Right atrium auricular region (tissue), 2 donors: ENCODE data around the gene SLC2A13. TPM values are rescaled to one million over a fixed set of nuclear protein-coding genes. Genes with fewer than 3 reads are reported as not detected.
"Not testable (repeated sequence)": the region's sequence is repeated elsewhere in the genome, so short reads cannot be mapped to it uniquely, and the experiment has no call there.

Source experiments
- DNase-seq: peaks from one replicate; pipeline ENCODE4 v3.0.0-alpha.2; 2019; ENCODE audit warnings: low spot score
- H3K27ac ChIP-seq, 2 donors: fragments of 200-600 bp; sonication (generic); 1 replicate in 1 of 2; 2 replicates in 1 of 2; pipeline ENCODE4 v1.5.1; 2016 to 2019
- H3K27me3 ChIP-seq, 2 donors: fragments of 200-600 bp; sonication (generic); one replicate each; pipeline versions ENCODE4 v1.5.1 to v1.6.0; 2017 to 2019
- H3K36me3 ChIP-seq: fragments of 200-600 bp; sonication (generic); one replicate; pipeline ENCODE4 v1.5.1; 2016
- H3K4me1 ChIP-seq, 2 donors: fragments of 200-600 bp; sonication (generic); one replicate each; pipeline versions ENCODE4 v1.5.1 to v1.6.0; 2017 to 2019
- H3K4me3 ChIP-seq, 2 donors: fragments of 200-600 bp; sonication (generic); 1 replicate in 1 of 2; 2 replicates in 1 of 2; pipeline ENCODE4 v1.5.1; 2017 to 2019; ENCODE audit warnings: mild to moderate bottlenecking in 1 of 2, moderate library complexity in 1 of 2
- H3K9me3 ChIP-seq, 2 donors: fragments of 200-600 bp; sonication (generic); one replicate each; pipeline ENCODE4 v1.5.1; 2019
- CTCF ChIP-seq, 2 donors: fragments of 200-600 bp; sonication (generic); IDR thresholded peaks; one replicate each; pipeline ENCODE4 v1.5.1; 2019; ENCODE audit warnings: antibody characterized with exemption in 2 of 2
- total RNA-seq, 2 donors: library from RNA; depleted of rRNA; stranded (reverse); fragments of >200 nt; gene quantifications; one replicate each; pipeline ENCODE4 v1.1.0, GENCODE V29; 2016

The SLC2A13 gene
- total RNA-seq, 2 donors from 2014 or later = 8.8 to 14.6 TPM

GRCh38 chr12:39814626-39815025 lies 291.3 kb downstream of the SLC2A13 start:
- Histone ChIP-seq H3K27me3 (no peaks in the 10 kb centered on the region), H3K9me3 (peaks cover 0 to 8% of the 10 kb centered on the region in 2 donors), H3K36me3 (no peaks in the 10 kb centered on the region), H3K4me3 (no peak overlapping the region), H3K4me1 (no peaks in the 10 kb centered on the region), H3K27ac (no peak overlapping the region)
- DNase-seq = no peak
- no peak for TF ChIP-seq CTCF (IDR thresholded peaks at IDR 0.05)

- H3K4me3 ChIP-seq = no peak overlapping the region
- no peaks in the 10 kb centered on the region for H3K4me1 ChIP-seq
- H3K36me3 ChIP-seq = no peaks in the 10 kb centered on the region
- H3K27ac ChIP-seq = no peak overlapping the region
- no peaks in the 10 kb centered on the region for H3K27me3 ChIP-seq
- no peak for TF ChIP-seq CTCF (IDR thresholded peaks at IDR 0.05)
- no peak for DNase-seq
- peaks cover 0 to 8% of the 10 kb centered on the region in 2 donors for H3K9me3 ChIP-seq
Measured at GRCh38 chr12:39813776-39814175, 292.1 kb downstream of the SLC2A13 start.

GRCh38 chr12:39812456-39812855 lies 293.4 kb downstream of the SLC2A13 start:
- not testable (repeated sequence) for H3K4me3 ChIP-seq, DNase-seq, H3K27ac ChIP-seq

GRCh38 chr12:39807043-39807442 lies 298.8 kb downstream of the SLC2A13 start:
- no peaks in the 10 kb centered on the region for H3K27me3 ChIP-seq
- H3K36me3 ChIP-seq = no peaks in the 10 kb centered on the region
- no peak overlapping the region for H3K27ac ChIP-seq
- H3K9me3 ChIP-seq = peaks cover 0 to 8% of the 10 kb centered on the region in 2 donors
- no peaks in the 10 kb centered on the region for H3K4me1 ChIP-seq
- H3K4me3 ChIP-seq = no peak overlapping the region
- peak in 1 of 2 donors; percentile 41 for TF ChIP-seq CTCF (IDR thresholded peaks at IDR 0.05)
- DNase-seq = no peak

More at GRCh38 chr12:39812456-39812855, 293.4 kb downstream of the SLC2A13 start:
- H3K27me3 ChIP-seq, H3K4me1 ChIP-seq, H3K9me3 ChIP-seq, H3K36me3 ChIP-seq: not testable (repeated sequence)

GRCh38 chr12:39805651-39806050 lies 300.2 kb downstream of the SLC2A13 start:
- no peak overlapping the region for H3K27ac ChIP-seq
- no peaks in the 10 kb centered on the region for H3K4me1 ChIP-seq
- no peaks in the 10 kb centered on the region for H3K27me3 ChIP-seq
- H3K9me3 ChIP-seq = peaks cover 0 to 7% of the 10 kb centered on the region in 2 donors
- H3K4me3 ChIP-seq = no peak overlapping the region
- DNase-seq = no peak
- no peaks in the 10 kb centered on the region for H3K36me3 ChIP-seq
- no peak for TF ChIP-seq CTCF (IDR thresholded peaks at IDR 0.05)

- Histone ChIP-seq H3K27me3 (no peaks in the 10 kb centered on the region), H3K9me3 (no peaks in the 10 kb centered on the region), H3K36me3 (no peaks in the 10 kb centered on the region), H3K4me3 (no peak overlapping the region), H3K4me1 (no peaks in the 10 kb centered on the region), H3K27ac (no peak overlapping the region)
- TF ChIP-seq CTCF (IDR thresholded peaks at IDR 0.05) = no peak
- DNase-seq = no peak
Measured at GRCh38 chr12:39804898-39805297, 301.0 kb downstream of the SLC2A13 start.
